ENCODE data around the gene AGBL1.

Gene AGBL1

DNA sequence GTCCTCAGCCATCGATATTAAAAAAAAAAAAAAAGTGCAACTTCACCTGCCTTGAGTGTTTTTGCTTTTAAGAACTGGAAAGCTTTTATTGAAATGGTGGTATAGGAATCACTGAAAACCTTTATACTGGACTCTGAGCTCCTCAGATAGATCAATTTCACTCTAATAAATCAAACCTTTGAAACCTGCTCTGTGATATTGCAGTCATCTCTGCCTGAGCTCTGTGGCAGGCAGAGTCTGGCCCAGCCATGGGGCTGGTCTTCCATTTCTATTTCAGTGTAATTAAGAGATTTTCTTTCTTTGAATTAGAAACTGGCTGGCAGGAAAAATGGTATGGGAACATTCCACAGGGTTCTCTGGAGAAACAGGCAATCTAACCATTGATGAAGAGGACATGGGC, 762.5 kb downstream of the AGBL1 start:
- Histone ChIP-seq H3K36me3 (ENCODE audit: insufficient read depth) (no peaks in the 10 kb centered on the region), H3K27me3 (ENCODE audit: insufficient read depth, low read depth) (no peaks in the 10 kb centered on the region), H2AFZ (ENCODE audit: low read depth) (no peak overlapping the region), H3K4me3 (IDR thresholded peaks at IDR 0.05; ENCODE audit: insufficient read depth, low read depth, low read length) (no peak overlapping the region), H3K4me1 (ENCODE audit: low read depth, poor library complexity, severe bottlenecking) (no peaks in the 10 kb centered on the region), H3K27ac (no peak overlapping the region), H3K4me2 (no peak overlapping the region), H4K20me1 (ENCODE audit: insufficient read depth) (no peaks in the 10 kb centered on the region), H3K79me2 (ENCODE audit: insufficient read depth, low read depth) (no peaks in the 10 kb centered on the region), H3K9ac (no peak overlapping the region)
- TF ChIP-seq, protein P1, sequence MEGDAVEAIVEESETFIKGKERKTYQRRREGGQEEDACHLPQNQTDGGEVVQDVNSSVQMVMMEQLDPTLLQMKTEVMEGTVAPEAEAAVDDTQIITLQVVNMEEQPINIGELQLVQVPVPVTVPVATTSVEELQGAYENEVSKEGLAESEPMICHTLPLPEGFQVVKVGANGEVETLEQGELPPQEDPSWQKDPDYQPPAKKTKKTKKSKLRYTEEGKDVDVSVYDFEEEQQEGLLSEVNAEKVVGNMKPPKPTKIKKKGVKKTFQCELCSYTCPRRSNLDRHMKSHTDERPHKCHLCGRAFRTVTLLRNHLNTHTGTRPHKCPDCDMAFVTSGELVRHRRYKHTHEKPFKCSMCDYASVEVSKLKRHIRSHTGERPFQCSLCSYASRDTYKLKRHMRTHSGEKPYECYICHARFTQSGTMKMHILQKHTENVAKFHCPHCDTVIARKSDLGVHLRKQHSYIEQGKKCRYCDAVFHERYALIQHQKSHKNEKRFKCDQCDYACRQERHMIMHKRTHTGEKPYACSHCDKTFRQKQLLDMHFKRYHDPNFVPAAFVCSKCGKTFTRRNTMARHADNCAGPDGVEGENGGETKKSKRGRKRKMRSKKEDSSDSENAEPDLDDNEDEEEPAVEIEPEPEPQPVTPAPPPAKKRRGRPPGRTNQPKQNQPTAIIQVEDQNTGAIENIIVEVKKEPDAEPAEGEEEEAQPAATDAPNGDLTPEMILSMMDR (conservative IDR thresholded peaks at IDR 0.05; ENCODE audit: low read depth, low read length), result no peak

DNA sequence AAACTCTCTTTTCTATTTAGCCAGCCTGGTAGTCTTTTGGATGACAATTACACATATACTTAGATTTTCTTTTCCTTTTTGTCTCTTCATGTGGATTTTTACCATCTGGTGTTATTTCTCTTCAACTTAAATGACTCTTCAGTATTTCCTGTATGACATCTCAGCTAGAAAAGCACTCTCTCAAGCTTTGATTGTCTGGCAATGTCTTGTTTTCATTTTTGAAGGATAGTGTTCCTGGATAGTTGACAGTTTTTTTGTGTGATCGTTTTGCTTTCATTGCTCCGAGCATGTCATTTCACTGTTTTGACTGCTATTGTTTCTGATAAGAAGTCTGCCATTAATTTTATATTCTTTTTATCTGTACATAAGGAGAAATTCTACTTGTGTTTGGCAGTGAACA, 766.4 kb downstream of the AGBL1 start:
- no peaks in the 10 kb centered on the region for H3K4me1 ChIP-seq (ENCODE audit: low read depth, poor library complexity, severe bottlenecking)
- no peaks in the 10 kb centered on the region for H3K27me3 ChIP-seq (ENCODE audit: insufficient read depth, low read depth)
- H3K27ac ChIP-seq, result no peak overlapping the region
- TF ChIP-seq, protein P1 (conservative IDR thresholded peaks at IDR 0.05; ENCODE audit: low read depth, low read length), result no peak
- no peak overlapping the region for H3K4me2 ChIP-seq
- no peak overlapping the region for H2AFZ ChIP-seq (ENCODE audit: low read depth)
- no peaks in the 10 kb centered on the region for H4K20me1 ChIP-seq (ENCODE audit: insufficient read depth)
- no peak overlapping the region for H3K4me3 ChIP-seq (IDR thresholded peaks at IDR 0.05; ENCODE audit: insufficient read depth, low read depth, low read length)
- no peaks in the 10 kb centered on the region for H3K79me2 ChIP-seq (ENCODE audit: insufficient read depth, low read depth)
- no peaks in the 10 kb centered on the region for H3K36me3 ChIP-seq (ENCODE audit: insufficient read depth)
- no peak overlapping the region for H3K9ac ChIP-seq

DNA sequence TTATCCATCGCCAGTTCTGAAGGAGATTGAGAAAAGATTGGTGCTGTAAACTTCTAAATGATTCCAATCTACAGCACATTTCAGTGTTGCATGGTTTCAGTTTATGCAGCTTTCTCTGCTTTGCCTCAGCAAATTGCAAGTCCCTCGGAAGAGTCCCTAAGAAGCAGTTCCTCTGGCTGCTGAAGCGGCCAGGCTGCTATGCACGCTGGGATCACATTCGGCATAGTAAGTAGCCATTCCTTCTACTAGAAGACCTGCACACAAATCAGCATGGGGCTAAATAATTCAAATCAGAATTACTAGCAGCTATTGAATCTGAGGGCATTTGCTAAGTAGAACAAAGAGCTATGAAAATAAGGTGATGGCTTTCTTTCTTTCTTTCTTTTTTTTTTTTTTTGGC, 769.5 kb downstream of the AGBL1 start:
- Histone ChIP-seq H3K27ac (no peak overlapping the region), H3K79me2 (ENCODE audit: insufficient read depth, low read depth) (no peaks in the 10 kb centered on the region), H3K4me3 (IDR thresholded peaks at IDR 0.05; ENCODE audit: insufficient read depth, low read depth, low read length) (no peak overlapping the region), H3K4me2 (no peak overlapping the region), H3K27me3 (ENCODE audit: insufficient read depth, low read depth) (no peaks in the 10 kb centered on the region), H3K9ac (no peak overlapping the region), H3K36me3 (ENCODE audit: insufficient read depth) (no peaks in the 10 kb centered on the region), H2AFZ (ENCODE audit: low read depth) (no peak overlapping the region), H4K20me1 (ENCODE audit: insufficient read depth) (no peaks in the 10 kb centered on the region), H3K4me1 (ENCODE audit: low read depth, poor library complexity, severe bottlenecking) (no peaks in the 10 kb centered on the region)
- TF ChIP-seq, protein P1 (conservative IDR thresholded peaks at IDR 0.05; ENCODE audit: low read depth, low read length), result no peak

DNA sequence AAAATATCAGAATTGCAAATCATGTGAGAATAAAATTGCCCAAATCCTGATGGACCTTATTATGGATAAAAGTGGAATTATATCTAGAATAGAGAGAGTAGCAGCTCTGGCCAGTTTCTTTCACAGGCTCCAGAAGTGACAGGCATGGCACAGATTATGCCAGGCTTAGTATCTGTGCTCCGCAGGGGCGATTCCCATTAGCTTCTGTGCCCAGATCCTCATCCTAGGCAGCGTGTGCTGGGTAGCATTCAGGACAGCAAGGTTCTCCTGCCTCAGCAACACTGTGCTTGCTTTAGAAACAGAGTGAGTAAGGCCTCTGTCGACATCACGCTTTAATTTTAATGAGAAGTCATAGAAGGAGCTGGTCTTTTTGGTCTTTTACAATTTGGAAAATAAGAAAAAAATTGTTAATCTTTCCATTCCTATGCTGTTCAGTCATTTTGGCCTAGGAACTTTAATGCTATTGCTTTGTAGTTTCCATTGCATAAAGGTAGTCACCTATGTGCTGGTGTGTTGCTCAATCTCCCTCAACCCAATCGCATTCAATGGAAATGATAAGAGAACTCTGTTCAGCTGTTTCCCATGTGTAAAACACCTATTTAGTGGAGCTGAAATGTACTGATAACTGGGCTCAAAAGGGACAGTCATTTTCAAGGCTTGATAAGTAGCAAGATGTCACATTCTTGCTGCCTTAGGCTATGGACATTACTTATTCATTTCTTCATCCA, 770.1 kb downstream of the AGBL1 start:
- Histone ChIP-seq H3K4me3 (IDR thresholded peaks at IDR 0.05; ENCODE audit: insufficient read depth, low read depth, low read length) (no peak overlapping the region), H3K4me1 (ENCODE audit: low read depth, poor library complexity, severe bottlenecking) (no peaks in the 10 kb centered on the region), H3K4me2 (no peak overlapping the region), H3K9ac (no peak overlapping the region), H2AFZ (ENCODE audit: low read depth) (no peak overlapping the region), H3K27ac (no peak overlapping the region), H3K79me2 (ENCODE audit: insufficient read depth, low read depth) (no peaks in the 10 kb centered on the region), H3K36me3 (ENCODE audit: insufficient read depth) (no peaks in the 10 kb centered on the region), H4K20me1 (ENCODE audit: insufficient read depth) (no peaks in the 10 kb centered on the region), H3K27me3 (ENCODE audit: insufficient read depth, low read depth) (no peaks in the 10 kb centered on the region)
- TF ChIP-seq, protein P1 (conservative IDR thresholded peaks at IDR 0.05; ENCODE audit: low read depth, low read length), result no peak
